CD4-positive, alpha-beta T cell treated with Interleukin-21 for 1 hour (primary cell): ENCODE measurements around the gene P3H3.
A peak's percentile ranks its signal among the peaks of the same experiment; 100 is the strongest.

Experiments
- DNase-seq: peaks from one replicate; pipeline ENCODE4 v3.0.0-alpha.2; 2020

P3H3 gene, protein sequence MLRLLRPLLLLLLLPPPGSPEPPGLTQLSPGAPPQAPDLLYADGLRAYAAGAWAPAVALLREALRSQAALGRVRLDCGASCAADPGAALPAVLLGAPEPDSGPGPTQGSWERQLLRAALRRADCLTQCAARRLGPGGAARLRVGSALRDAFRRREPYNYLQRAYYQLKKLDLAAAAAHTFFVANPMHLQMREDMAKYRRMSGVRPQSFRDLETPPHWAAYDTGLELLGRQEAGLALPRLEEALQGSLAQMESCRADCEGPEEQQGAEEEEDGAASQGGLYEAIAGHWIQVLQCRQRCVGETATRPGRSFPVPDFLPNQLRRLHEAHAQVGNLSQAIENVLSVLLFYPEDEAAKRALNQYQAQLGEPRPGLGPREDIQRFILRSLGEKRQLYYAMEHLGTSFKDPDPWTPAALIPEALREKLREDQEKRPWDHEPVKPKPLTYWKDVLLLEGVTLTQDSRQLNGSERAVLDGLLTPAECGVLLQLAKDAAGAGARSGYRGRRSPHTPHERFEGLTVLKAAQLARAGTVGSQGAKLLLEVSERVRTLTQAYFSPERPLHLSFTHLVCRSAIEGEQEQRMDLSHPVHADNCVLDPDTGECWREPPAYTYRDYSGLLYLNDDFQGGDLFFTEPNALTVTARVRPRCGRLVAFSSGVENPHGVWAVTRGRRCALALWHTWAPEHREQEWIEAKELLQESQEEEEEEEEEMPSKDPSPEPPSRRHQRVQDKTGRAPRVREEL

DNA sequence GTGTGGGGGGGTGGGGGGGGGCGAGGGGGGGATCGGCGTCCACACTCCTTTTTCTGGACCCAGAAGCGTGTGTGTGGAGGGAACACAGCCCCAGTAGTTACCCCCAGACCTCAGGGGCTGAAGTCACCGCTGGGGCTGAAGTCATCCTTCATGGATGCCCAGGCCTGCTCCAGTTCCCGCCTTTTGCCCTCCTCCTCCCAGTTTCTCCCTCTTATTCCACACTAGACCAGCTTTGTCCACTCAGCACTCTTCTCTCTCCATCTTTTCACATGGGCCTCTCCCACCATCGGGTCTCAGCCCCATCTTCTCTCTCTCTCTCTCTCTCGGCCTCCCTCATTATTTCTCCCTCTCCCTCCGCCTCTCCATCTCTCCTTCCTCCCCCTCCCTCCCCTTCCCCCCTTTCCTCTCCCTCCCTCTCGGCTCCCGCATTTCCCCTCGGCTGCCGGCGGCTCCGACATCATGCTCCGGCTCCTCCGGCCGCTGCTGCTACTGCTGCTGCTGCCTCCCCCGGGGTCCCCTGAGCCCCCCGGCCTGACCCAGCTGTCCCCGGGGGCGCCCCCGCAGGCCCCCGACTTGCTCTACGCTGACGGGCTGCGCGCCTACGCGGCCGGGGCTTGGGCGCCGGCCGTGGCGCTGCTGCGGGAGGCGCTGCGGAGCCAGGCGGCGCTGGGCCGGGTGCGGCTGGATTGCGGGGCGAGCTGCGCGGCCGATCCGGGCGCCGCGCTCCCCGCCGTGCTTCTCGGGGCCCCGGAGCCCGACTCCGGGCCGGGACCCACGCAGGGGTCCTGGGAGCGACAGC is at the start of gene P3H3:
P3H3 (plus strand) TSS at position 426 of the 799 bp plus-strand sequence; CDS start at position 460, 34 bp downstream.
- peak; percentile 24 for DNase-seq

DNA sequence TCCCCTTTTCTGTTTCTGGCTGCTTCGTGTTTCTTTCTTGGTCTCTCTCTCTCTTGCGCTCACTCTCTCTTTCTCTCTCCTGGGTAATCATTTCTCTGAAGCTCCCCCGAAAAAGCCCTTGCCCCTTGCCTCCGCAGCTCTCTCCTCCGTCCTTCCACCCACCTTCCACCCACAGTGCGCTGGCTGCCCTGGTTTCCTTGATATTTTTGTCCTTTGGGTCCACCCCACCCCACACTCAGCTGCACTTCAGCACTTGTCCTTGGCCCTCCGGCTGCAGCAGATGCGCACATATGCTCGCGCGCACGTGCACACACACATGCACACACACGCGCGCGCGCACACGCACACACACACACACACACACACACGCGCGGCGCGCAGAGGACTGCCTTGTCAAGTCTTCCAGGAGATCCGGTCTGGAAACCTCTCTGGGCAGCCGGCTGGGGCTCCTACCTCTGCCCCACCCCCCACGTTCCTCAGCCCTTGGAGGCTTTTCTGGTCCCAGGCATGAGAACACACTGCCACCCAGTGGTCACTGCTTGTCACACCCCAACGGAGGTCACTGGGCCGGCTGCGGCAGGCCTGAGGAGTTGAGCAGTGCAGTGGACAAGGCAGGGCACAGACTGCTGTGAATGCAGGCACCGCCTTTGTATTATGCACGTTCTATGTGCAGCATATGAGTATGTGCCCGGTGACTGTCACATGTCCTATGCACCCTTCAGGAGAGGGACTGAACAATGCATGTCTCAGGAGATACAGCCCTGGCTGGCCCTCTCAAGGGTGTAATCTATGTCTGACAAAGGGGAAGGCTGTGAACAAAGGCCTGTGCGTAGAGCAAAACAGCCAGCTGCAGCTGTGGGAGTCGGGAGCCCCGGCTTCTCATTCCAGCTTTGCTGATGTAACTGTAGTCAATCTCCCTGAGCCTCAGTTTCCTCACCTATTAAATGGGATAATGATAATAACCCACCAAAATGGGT is 49.3 kb upstream of the P3H3 start:
- peak; percentile 90 for DNase-seq

DNA sequence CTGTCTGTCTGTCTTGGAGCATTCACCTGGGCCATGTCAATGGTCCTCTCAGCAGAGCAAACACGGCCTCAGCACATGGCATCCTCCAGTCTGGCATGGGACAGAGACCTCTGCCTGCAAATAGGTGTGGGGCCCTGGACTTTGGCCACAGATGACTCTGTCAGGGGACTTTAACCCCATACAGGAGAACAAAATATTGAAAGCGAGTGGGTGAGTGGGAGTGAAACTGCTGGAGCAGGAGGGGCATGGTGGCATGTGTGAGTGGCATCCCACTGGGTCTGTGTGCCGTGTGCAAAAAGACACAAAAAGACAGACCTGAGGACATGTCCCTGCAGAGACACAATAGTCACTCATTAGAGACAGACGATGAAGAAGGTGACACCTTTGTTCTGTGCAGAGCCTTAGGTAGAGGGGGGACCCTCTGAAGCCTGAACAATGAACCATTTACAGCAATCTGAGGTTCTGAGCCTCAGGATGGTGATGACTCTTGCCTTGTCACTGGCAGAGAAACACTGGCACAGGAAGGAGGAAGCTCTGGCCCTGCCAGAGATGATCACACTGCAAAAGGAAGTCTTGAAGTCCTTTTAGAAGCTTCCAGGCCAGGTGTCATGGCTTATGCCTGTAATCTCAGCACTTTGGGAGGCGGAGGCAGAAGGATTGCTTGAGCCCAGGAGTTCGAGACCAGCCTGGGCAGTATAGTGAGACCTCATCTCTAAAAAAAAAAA is 48.3 kb upstream of the P3H3 start:
- no peak for DNase-seq

DNA sequence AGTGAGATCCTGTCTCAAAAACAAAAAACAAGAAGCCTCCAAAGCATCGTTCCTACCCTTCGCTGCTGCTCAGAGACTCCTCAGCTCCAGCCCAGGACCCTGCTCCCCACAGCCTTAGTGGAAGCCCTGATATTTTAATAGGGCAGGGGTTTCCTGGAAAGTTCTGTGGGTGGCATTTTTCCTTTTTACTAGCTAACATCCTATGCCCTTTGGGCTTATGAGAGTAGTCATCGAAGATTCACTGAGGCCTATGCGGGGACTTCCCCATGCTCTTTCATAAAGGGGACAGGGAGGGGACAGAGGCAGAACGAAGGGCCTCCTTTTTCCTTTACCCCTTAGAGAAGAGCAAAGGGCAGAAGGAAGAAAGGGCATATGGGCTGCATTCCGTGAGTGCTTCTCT is 47.6 kb upstream of the P3H3 start:
- no peak for DNase-seq

DNA sequence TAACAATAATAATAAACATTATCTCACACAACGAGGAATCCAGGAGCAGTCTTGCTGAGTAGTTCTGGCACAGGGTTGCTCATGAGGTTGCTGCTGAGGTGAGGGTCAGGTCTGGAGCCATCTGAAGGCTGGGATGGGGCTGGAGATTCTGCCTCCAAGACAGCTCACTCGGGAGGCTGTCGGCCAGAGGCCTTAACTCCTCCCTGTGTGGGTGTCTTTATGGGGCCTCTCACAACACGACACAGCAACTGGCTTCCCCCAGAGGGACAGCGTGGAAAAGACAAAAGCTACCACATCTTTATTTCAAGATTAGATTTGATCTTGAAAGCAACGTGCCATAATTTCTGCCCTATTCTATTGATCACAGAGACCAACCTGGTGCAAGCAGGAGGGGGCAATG is 46.1 kb upstream of the P3H3 start:
- DNase-seq = no peak

DNA sequence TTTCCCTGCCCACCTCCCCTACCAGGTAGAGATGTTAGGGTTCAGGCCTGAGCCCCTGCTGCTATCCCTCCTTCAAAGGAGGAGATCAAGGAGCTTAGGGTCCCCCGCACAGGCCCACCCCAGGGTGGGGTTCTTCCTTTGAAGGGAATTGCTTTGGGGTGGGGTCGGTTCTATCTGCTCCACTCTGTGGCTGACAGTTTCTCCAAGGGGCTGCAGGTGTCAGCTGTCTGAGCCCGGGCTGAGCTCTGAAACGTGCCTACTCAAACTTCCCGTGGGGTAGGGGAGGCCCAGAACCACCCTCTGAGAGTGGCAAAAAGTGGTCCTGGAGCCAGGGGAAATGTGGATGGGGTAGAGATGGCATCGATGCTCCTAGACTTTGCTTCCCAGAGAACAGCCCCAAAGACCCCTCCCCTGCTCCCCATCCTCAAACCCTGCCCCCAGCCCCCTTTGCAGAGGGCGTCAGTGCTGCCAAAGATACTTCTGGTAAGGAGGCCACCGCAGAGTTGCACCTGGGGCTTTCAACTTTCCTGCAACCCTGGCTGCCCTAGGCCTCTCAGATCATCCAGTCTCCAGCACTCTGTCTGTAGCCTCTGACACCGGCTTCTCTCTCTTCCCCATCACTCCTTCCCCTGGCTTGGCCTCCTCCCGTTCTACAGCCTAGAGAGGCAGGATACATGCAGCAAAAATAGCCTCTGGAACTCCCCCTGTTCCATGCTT is 45.2 kb upstream of the P3H3 start:
- no peak for DNase-seq

DNA sequence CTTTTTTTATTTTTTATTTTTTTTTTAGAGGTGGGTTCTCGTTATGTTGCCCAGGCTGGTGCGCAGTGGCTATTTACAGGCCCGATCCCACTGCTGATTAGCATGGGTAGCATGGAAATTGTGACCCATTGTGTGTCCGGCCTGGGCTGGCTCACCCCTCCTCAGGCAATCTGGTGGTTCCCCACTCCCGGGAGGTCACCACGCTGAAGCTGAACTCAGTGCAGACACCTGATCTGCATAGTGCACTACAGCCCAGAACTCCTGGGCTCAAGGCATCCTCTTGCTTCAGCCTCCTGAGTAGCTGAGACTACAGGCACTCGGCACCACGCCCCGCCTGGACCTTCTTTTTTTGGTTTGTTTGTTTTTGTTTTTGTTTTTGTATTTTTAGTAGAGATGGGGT is 44.4 kb upstream of the P3H3 start:
- DNase-seq = no peak

DNA sequence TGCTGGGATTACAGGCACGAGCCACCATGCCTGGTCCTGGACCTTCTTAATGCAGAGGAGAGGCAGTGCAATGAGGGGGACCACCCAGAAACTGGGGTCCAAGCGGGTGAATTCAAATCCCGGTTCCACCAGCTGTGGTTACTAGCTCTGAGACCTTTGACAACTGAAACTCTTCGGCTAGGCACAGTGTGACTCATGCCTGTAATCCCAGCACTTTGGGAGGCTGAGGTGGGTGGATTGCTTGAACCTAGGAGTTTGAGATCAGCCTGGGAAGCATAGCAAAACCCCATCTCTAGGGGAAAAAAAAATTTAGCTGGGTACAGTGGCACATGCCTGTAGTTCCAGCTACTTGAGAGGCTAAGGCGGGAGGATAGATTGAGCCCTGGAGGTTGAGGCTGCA is 43.9 kb upstream of the P3H3 start:
- DNase-seq = no peak

DNA sequence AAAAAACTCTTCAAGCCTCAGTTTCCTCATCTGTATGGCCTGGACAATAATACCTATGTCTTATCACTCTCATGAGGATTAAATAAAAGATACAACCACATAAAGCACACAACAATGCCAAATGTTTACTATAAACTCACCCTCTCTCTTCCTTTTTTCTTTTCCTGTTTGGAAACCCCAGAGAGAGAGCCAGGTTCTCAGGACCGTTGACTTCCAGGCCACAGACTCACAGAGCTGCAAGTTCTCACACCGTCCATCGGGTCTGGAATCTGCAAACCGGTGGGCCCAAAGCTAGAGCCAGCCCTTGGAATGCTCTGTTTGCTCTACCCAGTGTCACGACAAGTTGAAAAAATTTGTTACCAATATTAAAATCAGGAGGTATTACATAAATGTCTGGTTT is 43.4 kb upstream of the P3H3 start:
- no peak for DNase-seq

DNA sequence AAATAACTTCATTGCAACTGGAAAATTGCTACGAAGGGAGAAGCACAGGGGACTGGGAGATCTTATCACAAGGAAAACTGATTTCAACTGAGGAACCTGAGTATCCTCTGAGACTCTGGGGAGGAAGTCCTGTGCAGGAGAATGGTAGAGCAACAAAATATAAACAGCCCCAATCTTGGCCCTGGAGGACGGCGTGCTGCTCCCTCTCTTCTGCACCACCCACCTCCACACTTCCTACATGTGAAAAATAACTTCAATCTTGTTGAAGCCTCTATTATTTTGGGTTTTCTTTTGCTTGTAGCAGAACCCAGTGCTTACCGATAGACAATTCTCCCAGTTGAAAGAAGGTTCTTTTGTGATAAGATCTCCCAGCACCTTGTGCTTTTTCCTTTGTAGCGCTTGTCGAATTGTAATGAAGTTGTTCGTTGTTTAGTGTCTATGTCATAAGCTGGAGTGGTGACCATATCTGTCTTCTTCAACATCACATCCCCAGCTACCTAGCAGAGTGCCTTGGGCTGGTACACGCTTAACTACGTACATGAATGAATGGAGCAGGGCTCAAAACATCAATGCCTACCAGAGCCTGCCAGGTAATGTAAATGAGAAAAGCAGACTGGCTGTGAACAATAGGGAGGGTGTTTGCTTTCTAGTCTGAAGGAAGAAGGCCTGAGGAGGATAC is 41.7 kb upstream of the P3H3 start:
- DNase-seq = peak; percentile 48

DNA sequence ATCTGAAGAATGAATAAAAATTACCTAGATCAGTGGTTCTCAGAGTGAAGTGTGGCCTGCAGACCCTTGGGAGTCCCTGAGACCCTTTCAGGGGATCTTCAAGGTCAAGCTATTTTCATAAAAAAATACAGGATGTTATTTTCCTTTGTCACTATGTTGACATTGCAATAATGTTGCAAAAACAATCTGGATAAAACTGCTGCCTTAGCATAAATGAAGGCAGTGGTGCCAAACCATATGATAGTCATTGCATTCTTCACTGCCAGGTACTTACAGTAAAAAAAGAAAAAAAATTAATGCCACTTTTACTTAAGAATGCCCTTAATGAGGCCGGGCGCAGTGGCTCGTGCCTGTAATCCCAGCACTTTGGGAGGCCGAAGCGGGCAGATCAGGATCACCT is 40.9 kb upstream of the P3H3 start:
- DNase-seq = no peak

DNA sequence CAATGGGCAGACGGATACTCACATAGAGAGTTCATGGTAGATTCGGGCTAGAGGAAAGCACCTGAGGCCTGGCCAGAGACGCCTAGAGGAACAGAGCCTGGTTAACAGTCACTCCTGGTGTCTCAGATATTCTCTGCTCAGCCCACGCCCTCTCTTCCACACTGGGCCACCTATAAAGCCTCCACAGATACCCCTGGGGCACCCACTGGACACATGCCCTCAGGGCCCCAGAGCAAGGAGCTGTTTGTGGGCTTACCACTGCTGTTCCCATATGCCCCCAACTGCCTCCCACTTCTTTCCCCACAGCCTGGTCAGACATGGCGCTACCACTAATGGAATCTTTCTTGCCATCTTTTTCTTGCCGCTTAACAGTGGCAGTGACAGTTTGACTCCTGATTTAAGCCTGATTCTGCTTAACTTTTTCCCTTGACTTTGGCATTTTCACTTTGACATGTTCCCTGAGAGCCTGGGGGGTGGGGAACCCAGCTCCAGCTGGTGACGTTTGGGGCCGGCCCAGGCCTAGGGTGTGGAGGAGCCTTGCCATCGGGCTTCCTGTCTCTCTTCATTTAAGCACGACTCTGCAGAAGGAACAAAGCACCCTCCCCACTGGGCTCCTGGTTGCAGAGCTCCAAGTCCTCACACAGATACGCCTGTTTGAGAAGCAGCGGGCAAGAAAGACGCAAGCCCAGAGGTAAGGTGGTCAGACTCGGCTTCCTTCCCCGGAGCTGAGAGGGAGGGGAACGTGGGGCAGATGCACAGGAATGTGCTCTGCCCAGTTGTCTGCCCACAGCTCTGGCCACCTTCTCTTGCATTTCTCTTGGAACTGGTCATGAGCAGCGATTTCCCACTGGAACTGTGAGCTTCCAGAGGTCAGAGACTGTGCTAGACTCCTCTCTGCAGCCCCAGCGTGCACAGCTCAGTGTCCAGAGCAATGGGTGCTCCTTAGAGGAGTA is 39.0 kb upstream of the P3H3 start, which contains the start of gene CD4:
CD4 (plus strand) TSS at position 557 of the 953 bp plus-strand sequence. CDS start 10,611 bp downstream, outside the sequence.
- DNase-seq = peak; percentile 76

DNA sequence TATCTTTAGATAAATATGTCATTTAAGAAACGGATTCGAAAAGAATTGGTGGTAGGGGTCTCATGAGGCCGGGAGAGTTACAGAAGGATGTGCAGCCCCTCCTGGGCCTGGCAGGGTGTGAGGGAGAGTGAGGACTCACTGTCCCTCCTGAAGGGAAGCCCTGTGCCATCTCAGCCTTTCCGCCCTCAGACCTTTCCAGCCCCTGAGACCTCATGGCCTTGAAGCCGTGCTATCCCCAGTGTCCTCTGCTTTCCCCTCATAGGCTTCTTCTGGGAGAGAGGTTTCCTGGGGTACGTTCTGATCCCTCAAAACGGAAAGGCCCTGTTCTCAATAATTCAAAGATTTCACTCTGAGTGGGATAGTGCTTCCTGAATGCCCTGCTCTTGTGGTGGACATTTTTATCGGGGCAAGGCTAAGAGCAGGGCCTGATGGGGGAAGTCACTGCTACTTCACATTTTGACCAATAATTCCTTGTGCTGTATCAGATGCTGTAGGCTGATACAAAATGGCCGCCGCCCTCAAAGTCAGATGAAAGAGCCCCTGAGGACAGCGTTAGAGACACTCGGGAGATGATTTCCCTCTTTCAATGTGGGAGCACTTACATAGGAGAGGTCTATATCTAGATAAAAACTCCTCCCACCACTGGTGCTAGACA is 37.6 kb upstream of the P3H3 start:
- peak; percentile 47 for DNase-seq

DNA sequence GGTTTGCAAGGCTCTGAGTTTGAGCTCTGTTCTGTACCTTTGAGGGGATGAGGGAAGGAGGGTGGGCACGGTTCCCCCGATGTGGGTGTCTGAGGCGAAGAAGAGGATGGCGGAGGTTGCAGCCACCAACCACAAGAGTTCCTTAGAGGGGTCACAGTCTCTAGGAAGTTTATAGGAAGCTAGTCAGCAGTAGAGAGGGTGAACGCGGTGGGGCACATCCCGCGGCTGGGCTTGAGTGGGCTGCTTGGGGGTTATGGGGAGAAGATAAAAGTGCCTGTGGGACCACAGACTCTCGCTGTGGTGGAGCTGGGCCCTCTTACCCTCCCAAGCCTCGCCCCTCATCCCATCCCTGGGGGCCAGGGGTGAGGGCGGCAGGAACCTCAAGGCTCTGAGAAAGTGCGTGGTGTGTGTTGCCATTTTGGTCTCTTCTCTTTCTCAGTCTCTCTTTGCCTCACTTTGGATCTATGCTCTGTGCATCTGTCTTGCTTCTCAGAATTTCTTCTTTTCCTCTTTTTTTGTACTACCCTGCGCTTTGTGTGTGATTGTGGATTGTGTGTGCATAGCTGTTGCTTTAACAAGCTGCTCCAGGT is 36.2 kb upstream of the P3H3 start:
- no peak for DNase-seq

DNA sequence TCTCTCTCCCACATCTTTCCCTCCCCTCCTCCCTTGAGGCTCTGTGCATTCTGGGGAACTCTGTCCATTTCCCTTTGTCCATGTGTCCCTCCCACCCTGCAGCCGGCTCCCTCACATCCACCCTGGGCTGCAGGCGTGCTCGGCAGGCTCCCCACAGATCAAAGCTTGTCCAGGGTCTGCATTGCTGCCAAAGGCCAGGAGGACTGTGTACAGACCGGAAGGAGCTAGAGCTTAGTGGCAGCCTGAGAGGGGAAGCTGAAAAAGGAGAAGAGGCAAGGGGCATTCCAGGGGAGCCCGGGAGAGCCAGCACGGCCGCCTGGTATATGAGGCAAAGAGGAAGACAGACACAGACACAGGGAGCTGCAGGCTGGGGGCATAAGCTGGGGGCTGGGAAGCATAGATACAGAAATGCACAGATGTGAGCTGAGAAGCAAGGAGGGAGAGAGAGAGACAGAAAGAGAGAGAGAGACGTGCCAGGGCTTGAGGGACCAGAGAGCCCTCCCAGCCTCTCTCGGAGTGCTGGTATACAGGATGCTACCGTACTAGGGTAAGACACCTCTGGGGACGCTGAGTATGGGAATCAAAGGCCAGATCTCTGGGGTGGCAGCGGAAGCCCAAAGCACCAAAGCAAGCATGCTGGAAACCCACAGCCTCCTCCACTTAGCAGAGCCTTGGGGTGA is 35.5 kb upstream of the P3H3 start:
- DNase-seq = peak; percentile 51

DNA sequence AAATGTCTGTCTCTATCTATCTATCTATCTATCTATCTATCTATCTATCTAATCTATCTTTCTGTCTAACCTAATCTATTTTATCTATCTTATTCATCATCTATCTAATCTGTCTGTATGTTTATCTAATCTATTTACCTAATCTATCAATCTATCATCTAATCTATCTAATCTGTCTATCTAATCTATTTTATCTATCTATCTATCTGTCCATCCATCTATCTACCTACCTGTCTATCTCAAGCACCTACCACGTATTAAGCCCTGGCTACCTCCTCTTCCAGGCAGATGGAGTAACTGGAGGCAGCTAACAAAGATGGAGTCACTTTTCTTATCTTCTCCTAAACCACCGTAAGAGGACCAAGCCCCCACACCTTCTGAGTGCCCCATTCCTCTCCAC is 33.1 kb upstream of the P3H3 start:
- no peak for DNase-seq

DNA sequence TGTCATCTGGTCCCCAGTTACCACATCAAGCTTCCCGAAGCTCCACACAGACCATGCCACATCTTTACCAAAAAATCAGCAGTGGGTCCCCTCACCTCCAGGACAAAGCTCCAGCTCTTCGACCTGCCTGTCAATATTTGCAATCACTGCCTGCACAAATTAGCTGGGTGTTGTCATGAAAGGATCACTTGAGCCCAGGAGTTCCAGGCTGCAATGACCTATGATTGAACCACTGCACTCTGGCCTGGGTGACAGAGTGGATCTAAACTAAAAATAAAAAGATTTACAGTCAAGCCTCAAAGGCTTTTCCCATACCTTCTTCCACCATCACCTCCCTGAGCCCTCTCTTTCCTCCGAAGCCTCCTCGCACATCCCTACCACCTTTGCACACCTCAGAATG is 31.6 kb upstream of the P3H3 start:
- no peak for DNase-seq
